Measurements from ENCODE around the gene CHMP1B. TPM values are rescaled to one million over a fixed set of nuclear protein-coding genes. Genes with fewer than 3 reads are reported as not detected.

CHMP1B gene
- total RNA-seq, 4 donors from 2014 or later, result 42.0 to 58.6 (median 49.7) TPM

DNA sequence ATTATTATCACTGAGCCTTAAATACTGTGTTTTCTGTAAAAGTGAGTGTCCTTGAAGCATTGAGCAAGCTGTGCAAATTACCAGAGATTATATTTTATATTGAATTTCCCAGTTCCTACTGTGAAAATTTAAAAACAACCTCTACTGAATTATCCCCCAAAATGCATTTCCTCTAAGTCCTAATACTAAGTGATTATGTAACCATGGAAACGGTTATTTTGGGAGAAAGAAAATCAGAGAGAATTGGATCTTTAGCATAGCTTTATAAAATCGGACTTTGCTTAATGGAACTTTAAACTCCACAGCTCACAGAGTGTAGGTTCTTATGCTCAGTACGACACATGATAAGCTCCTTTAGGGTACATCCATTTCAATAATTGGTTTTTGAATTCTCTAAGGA, 19.3 kb upstream of the CHMP1B start:
- H3K27me3 ChIP-seq, result no peaks in the 10 kb centered on the region
- TF ChIP-seq EP300 (IDR thresholded peaks at IDR 0.05), result no peak
- TF ChIP-seq POLR2AphosphoS5 (IDR thresholded peaks at IDR 0.05), result no peak
- TF ChIP-seq POLR2A (IDR thresholded peaks at IDR 0.05; ENCODE audit: low read depth), result no peak
- TF ChIP-seq, protein P1, sequence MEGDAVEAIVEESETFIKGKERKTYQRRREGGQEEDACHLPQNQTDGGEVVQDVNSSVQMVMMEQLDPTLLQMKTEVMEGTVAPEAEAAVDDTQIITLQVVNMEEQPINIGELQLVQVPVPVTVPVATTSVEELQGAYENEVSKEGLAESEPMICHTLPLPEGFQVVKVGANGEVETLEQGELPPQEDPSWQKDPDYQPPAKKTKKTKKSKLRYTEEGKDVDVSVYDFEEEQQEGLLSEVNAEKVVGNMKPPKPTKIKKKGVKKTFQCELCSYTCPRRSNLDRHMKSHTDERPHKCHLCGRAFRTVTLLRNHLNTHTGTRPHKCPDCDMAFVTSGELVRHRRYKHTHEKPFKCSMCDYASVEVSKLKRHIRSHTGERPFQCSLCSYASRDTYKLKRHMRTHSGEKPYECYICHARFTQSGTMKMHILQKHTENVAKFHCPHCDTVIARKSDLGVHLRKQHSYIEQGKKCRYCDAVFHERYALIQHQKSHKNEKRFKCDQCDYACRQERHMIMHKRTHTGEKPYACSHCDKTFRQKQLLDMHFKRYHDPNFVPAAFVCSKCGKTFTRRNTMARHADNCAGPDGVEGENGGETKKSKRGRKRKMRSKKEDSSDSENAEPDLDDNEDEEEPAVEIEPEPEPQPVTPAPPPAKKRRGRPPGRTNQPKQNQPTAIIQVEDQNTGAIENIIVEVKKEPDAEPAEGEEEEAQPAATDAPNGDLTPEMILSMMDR (IDR thresholded peaks at IDR 0.05), result no peak
- 86% methylated on average over 3 of the region's 3 CpGs for WGBS
- DNase-seq (ENCODE audit: extremely low spot score), result no peak
- H3K4me3 ChIP-seq, result no peak overlapping the region
- H3K4me1 ChIP-seq, result no peaks in the 10 kb centered on the region
- no peak overlapping the region for H3K27ac ChIP-seq (replicated peaks in 1 of 4)
- intact Hi-C loops (cut with DNase I), result no loop called here
- H3K9me3 ChIP-seq, result no peaks in the 10 kb centered on the region
- no peaks in the 10 kb centered on the region for H3K36me3 ChIP-seq

DNA sequence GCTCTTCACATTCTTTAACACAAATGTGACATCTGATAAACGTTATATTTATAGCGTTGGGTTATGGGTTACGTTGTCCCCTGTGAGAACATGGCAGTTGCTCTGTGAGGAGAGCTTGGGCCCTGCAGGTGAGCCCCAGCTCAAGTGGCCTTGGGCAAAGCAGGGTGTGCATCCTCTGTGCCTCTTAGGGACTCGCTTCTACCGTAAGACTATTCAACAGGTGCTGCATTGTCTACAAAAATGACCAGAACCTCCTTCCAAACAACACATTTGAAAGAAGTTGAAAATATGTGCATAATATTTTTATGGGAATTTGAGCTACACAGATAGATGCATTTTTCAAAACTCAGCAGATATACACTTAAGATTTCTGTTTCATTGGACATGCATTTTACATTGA, 16.4 kb upstream of the CHMP1B start:
- 76% methylated on average over 5 of the region's 5 CpGs for WGBS
- TF ChIP-seq POLR2A (IDR thresholded peaks at IDR 0.05; ENCODE audit: low read depth) (no peak), POLR2AphosphoS5 (IDR thresholded peaks at IDR 0.05) (no peak), EP300 (IDR thresholded peaks at IDR 0.05) (no peak)
- TF ChIP-seq, protein P1 (IDR thresholded peaks at IDR 0.05), result no peak

DNA sequence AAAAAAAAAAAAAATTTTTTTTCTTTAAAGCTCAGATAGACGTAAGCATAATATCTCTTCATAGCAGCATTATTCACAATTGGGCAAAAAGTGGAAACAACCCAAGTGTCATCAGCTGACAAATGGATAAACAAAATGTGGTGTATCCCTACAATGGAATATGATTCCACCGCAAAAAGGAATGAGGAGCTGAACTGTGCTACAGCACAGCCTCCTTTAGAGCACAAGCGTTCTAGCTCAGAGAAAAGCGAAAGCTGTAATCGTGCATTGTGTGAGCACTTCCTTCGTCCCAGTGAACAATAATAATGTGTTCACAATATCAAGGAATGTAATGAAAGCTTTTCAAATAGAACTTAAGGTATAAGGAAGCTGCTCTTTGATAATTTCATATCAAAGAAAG, 11.7 kb upstream of the CHMP1B start:
- Histone ChIP-seq H3K27ac (replicated peaks in 1 of 4) (no peak overlapping the region), H3K27me3 (no peaks in the 10 kb centered on the region), H3K9me3 (no peaks in the 10 kb centered on the region), H3K4me1 (no peaks in the 10 kb centered on the region), H3K36me3 (no peaks in the 10 kb centered on the region), H3K4me3 (no peak overlapping the region)
- no peak for DNase-seq (ENCODE audit: extremely low spot score)
- WGBS, result 80% methylated on average over 6 of the region's 6 CpGs
- intact Hi-C loops (cut with DNase I), result no loop called here
- TF ChIP-seq EP300 (IDR thresholded peaks at IDR 0.05) (no peak), POLR2AphosphoS5 (IDR thresholded peaks at IDR 0.05) (no peak), POLR2A (IDR thresholded peaks at IDR 0.05; ENCODE audit: low read depth) (no peak)
- TF ChIP-seq, protein P1 (IDR thresholded peaks at IDR 0.05), result no peak

More for the DNA sequence above, 16.4 kb upstream of the CHMP1B start:
- no peak overlapping the region for H3K27ac ChIP-seq (replicated peaks in 1 of 4)
- H3K36me3 ChIP-seq, result no peaks in the 10 kb centered on the region
- H3K27me3 ChIP-seq, result no peaks in the 10 kb centered on the region
- intact Hi-C loops (cut with DNase I), result no loop called here
- no peak overlapping the region for H3K4me3 ChIP-seq
- H3K4me1 ChIP-seq, result no peaks in the 10 kb centered on the region
- no peaks in the 10 kb centered on the region for H3K9me3 ChIP-seq
- peak; percentile 53 for DNase-seq (ENCODE audit: extremely low spot score)

DNA sequence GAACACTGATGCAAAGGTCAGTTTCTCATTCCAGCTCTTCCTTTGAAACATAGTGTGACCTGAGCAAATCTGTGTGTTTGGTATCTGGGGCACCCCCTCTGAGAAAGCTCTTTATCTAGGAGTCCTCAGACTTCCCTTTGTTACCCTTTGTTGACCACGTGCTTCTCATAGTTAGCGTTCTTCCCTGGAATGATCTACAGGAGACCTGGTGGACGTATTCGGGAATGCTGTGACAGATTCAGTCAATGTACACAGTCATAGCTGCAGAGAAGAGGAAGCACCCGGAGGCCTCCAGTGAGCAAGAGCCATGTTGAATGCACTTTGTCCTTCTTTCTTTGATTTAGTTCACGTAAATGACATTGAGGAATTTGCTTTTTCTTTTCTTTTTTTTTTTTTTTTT, 10.7 kb upstream of the CHMP1B start:
- Histone ChIP-seq H3K4me1 (no peaks in the 10 kb centered on the region), H3K27me3 (no peaks in the 10 kb centered on the region), H3K9me3 (no peaks in the 10 kb centered on the region), H3K36me3 (no peaks in the 10 kb centered on the region), H3K27ac (replicated peaks in 1 of 4) (no peak overlapping the region), H3K4me3 (no peak overlapping the region)
- TF ChIP-seq, protein P1 (IDR thresholded peaks at IDR 0.05), result no peak
- TF ChIP-seq POLR2A (IDR thresholded peaks at IDR 0.05; ENCODE audit: low read depth), result no peak
- TF ChIP-seq POLR2AphosphoS5 (IDR thresholded peaks at IDR 0.05), result no peak
- TF ChIP-seq EP300 (IDR thresholded peaks at IDR 0.05), result no peak
- 51% methylated on average over 6 of the region's 6 CpGs for WGBS
- intact Hi-C loops (cut with DNase I), result loop anchor here (10.0 kb wide), 1 partner anchor 106 kb away; no protein-coding TSS in a partner anchor
- no peak for DNase-seq (ENCODE audit: extremely low spot score)

DNA sequence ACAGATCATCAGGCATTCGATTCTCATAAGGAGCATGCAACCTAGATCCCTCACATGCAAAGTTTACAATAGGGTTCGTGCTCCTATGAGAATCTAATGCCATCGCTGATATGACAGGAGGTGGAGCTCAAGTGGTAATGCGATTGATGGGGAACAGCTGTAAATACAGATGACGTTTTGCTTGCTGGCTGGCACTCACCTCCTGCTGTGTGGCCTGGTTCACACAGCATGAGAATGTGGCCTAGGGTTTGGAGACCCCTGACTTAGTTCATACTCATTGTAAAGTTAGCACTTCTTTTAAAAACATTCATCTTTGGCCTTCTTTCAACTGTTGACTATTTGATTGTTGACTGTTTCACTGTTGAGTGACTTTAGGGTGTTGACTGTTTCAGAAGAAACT, 8.7 kb upstream of the CHMP1B start:
- no peak for DNase-seq (ENCODE audit: extremely low spot score)
- intact Hi-C loops (cut with DNase I), result loop anchor here (10.0 kb wide), 1 partner anchor 108 kb away; no protein-coding TSS in a partner anchor
- TF ChIP-seq EP300 (IDR thresholded peaks at IDR 0.05) (no peak), POLR2A (IDR thresholded peaks at IDR 0.05; ENCODE audit: low read depth) (no peak), POLR2AphosphoS5 (IDR thresholded peaks at IDR 0.05) (no peak)
- TF ChIP-seq, protein P1 (IDR thresholded peaks at IDR 0.05), result no peak

More for the DNA sequence above, 8.7 kb upstream of the CHMP1B start:
- H3K27me3 ChIP-seq, result no peaks in the 10 kb centered on the region
- H3K36me3 ChIP-seq, result no peaks in the 10 kb centered on the region
- 56% methylated on average over 5 of the region's 5 CpGs for WGBS
- H3K27ac ChIP-seq (replicated peaks in 1 of 4), result no peak overlapping the region
- H3K4me1 ChIP-seq, result no peaks in the 10 kb centered on the region
- H3K4me3 ChIP-seq, result no peak overlapping the region
- H3K9me3 ChIP-seq, result no peaks in the 10 kb centered on the region

All from esophagus muscularis mucosa (tissue), 4 donors.